H9 (cell line): ENCODE data around the gene PKP3. TPM values are rescaled to one million over a fixed set of nuclear protein-coding genes. Genes with fewer than 3 reads are reported as not detected.

ENCODE experiments used
- DNase-seq: peaks from one replicate; pipeline ENCODE4 v3.0.0-alpha.2; 2017
- H2AFZ ChIP-seq: one replicate; pipeline ENCODE4 v1.6.1; 2013; ENCODE audit warnings: mild to moderate bottlenecking, low read length, control low read depth, moderate library complexity
- H2AK5ac ChIP-seq: 2 replicates; pipeline ENCODE4 v1.6.1; 2013; ENCODE audit warnings: low read length, control low read depth, mixed read lengths; ENCODE audit not compliant: insufficient read length
- H2BK120ac ChIP-seq: one replicate; pipeline ENCODE4 v1.6.1; 2013; ENCODE audit warnings: low read depth, mild to moderate bottlenecking, low read length, control low read depth, inconsistent platforms; ENCODE audit not compliant: poor library complexity, severe bottlenecking
- H2BK12ac ChIP-seq: 2 replicates; pipeline ENCODE4 v1.6.1; 2013; ENCODE audit warnings: low read length, control low read depth, mixed read lengths, low read depth; ENCODE audit not compliant: insufficient read length
- H2BK15ac ChIP-seq: 2 replicates; pipeline ENCODE4 v1.6.1; 2013; ENCODE audit warnings: low read depth, low read length, control low read depth
- H2BK20ac ChIP-seq: one replicate; pipeline ENCODE4 v1.6.1; 2013; ENCODE audit warnings: low read depth, mild to moderate bottlenecking, low read length, control low read depth, inconsistent platforms; ENCODE audit not compliant: poor library complexity, severe bottlenecking
- H2BK5ac ChIP-seq: 2 replicates; pipeline ENCODE4 v1.6.1; 2013; ENCODE audit warnings: low read length, control low read depth, mixed read lengths; ENCODE audit not compliant: insufficient read length
- H3K14ac ChIP-seq: 2 replicates; pipeline ENCODE4 v1.6.1; 2013; ENCODE audit warnings: low read length, control low read depth; ENCODE audit not compliant: insufficient read depth
- H3K18ac ChIP-seq: 2 replicates; pipeline ENCODE4 v1.6.1; 2013; ENCODE audit warnings: low read depth, mild to moderate bottlenecking, mixed read lengths, low read length, control low read depth; ENCODE audit not compliant: insufficient read length
- H3K23ac ChIP-seq: 2 replicates; pipeline ENCODE4 v1.6.1; 2013; ENCODE audit warnings: low read length, control low read depth, mixed read lengths, low read depth; ENCODE audit not compliant: insufficient read length
- H3K23me2 ChIP-seq: 2 replicates; pipeline ENCODE4 v1.6.1; 2013; ENCODE audit warnings: low read depth, mild to moderate bottlenecking, mixed read lengths, low read length, control low read depth; ENCODE audit not compliant: insufficient read length, poor library complexity, severe bottlenecking
- H3K27ac ChIP-seq: 2 replicates; pipeline ENCODE4 v1.5.1; 2013; ENCODE audit warnings: low read length, control low read depth, mixed read lengths, low read depth; ENCODE audit not compliant: insufficient read length
- H3K27me3 ChIP-seq: 2 replicates; pipeline ENCODE4 v1.6.1; 2013; ENCODE audit warnings: low read length, control low read depth, inconsistent platforms; ENCODE audit not compliant: insufficient read depth
- H3K4ac ChIP-seq: 2 replicates; pipeline ENCODE4 v1.6.1; 2013; ENCODE audit warnings: low read depth, mild to moderate bottlenecking, control low read depth, inconsistent platforms, low read length, moderate library complexity
- H3K4me1 ChIP-seq: 2 replicates; pipeline ENCODE4 v1.6.1; 2013; ENCODE audit warnings: low read length, control low read depth, inconsistent platforms; ENCODE audit not compliant: insufficient read depth
- H3K4me2 ChIP-seq: 2 replicates; pipeline ENCODE4 v1.6.1; 2013; ENCODE audit warnings: low read length, control low read depth, mixed read lengths; ENCODE audit not compliant: insufficient read length, insufficient read depth
- H3K56ac ChIP-seq: 2 replicates; pipeline ENCODE4 v1.6.1; 2013; ENCODE audit warnings: low read depth, mild to moderate bottlenecking, mixed read lengths, low read length, control low read depth; ENCODE audit not compliant: insufficient read length
- H3K79me1 ChIP-seq: 2 replicates; pipeline ENCODE4 v1.6.1; 2013; ENCODE audit warnings: low read depth, mild to moderate bottlenecking, moderate library complexity, low read length, control low read depth, inconsistent platforms; ENCODE audit not compliant: insufficient read depth, poor library complexity, severe bottlenecking
- H3K79me2 ChIP-seq: 2 replicates; pipeline ENCODE4 v1.6.1; 2013; ENCODE audit warnings: low read length, control low read depth, inconsistent platforms; ENCODE audit not compliant: insufficient read depth
- H3K9ac ChIP-seq: 2 replicates; pipeline ENCODE4 v1.6.1; 2013; ENCODE audit warnings: low read length, control low read depth, mixed read lengths; ENCODE audit not compliant: insufficient read length; ENCODE audit errors: extremely low read depth
- H3K9me3 ChIP-seq: one replicate; pipeline ENCODE4 v1.6.1; 2013; ENCODE audit warnings: low read depth, low read length, inconsistent platforms; ENCODE audit not compliant: control insufficient read depth
- H3T11ph ChIP-seq: one replicate; pipeline ENCODE4 v1.6.1; 2013; ENCODE audit warnings: mild to moderate bottlenecking, low read length, control low read depth, inconsistent platforms
- H4K20me1 ChIP-seq: one replicate; pipeline ENCODE4 v1.6.1; 2013; ENCODE audit not compliant: control insufficient read depth, insufficient read length, insufficient read depth
- H4K5ac ChIP-seq: 2 replicates; pipeline ENCODE4 v1.6.1; 2013; ENCODE audit warnings: low read depth, mild to moderate bottlenecking, mixed read lengths, low read length, control low read depth; ENCODE audit not compliant: insufficient read length
- H4K8ac ChIP-seq: replicated peaks from 2 replicates; pipeline ENCODE4 v1.6.1; 2013; ENCODE audit warnings: low read length, control low read depth, mixed read lengths, low read depth; ENCODE audit not compliant: insufficient read length
- H4K91ac ChIP-seq: 2 replicates; pipeline ENCODE4 v1.6.1; 2013; ENCODE audit warnings: low read depth, mild to moderate bottlenecking, moderate library complexity, mixed read lengths, low read length, control low read depth; ENCODE audit not compliant: insufficient read length
- H3K27ac Mint-ChIP-seq, 3 experiments: 2 replicates in 2 of 3; 3 replicates in 1 of 3; pipeline ENCODE4 v1.8.0; 2020 to 2021; ENCODE audit warnings: mixed read lengths in 3 of 3, mild to moderate bottlenecking in 1 of 3, moderate library complexity in 1 of 3
- H3K27me3 Mint-ChIP-seq: 2 replicates; pipeline ENCODE4 v1.8.0; 2021; ENCODE audit warnings: low read depth, mild to moderate bottlenecking, moderate library complexity, mixed read lengths
- H3K36me3 Mint-ChIP-seq, 3 experiments: 2 replicates in 2 of 3; 3 replicates in 1 of 3; pipeline ENCODE4 v1.8.0; 2020 to 2021; ENCODE audit warnings: low read depth in 3 of 3, mixed read lengths in 3 of 3; ENCODE audit not compliant: insufficient read depth in 1 of 3
- H3K4me1 Mint-ChIP-seq, 2 experiments: 2 replicates each; pipeline ENCODE4 v1.8.0; 2020; ENCODE audit warnings: mixed read lengths in 2 of 2
- H3K4me3 Mint-ChIP-seq, 2 experiments: 2 replicates in 1 of 2; 3 replicates in 1 of 2; pipeline ENCODE4 v1.8.0; 2020 to 2021; ENCODE audit warnings: mild to moderate bottlenecking in 2 of 2, mixed read lengths in 2 of 2, moderate library complexity in 1 of 2
- H3K9me3 Mint-ChIP-seq, 2 experiments: 2 replicates in 1 of 2; 3 replicates in 1 of 2; pipeline ENCODE4 v1.8.0; 2020; ENCODE audit warnings: mild to moderate bottlenecking in 2 of 2, mixed read lengths in 2 of 2, moderate library complexity in 1 of 2
- CTCF ChIP-seq: fragments of 200-600 bp; sonication (generic); conservative IDR thresholded peaks from 3 replicates; pipeline ENCODE4 v1.8.0; 2021; ENCODE audit warnings: antibody characterized with exemption, mild to moderate bottlenecking
- WGBS: extraction: QIAGEN DNeasy Blood & Tissue Kit; methylation state at CpG from one replicate; pipeline ENCODE4 v1.1.7; 2013; ENCODE audit warnings: missing lambda C conversion rate, low lambda C conversion rate, mixed read lengths; ENCODE audit not compliant: insufficient read length; ENCODE audit errors: extremely low coverage; 5-methylcytosine and 5-hydroxymethylcytosine counted together
- total RNA-seq: library from RNA; stranded (reverse); gene quantifications from 2 replicates; pipeline ENCODE4 v1.2.1, GENCODE V29; 2021

PKP3 gene
- total RNA-seq, 1 experiment from 2014 or later, result 41.7 TPM

GRCh38 chr11:380996-381395 lies 13.0 kb upstream of the PKP3 start:
- Histone ChIP-seq H3K79me2 (no peaks in the 10 kb centered on the region), H3K4ac (no peak overlapping the region), H4K5ac (no peak overlapping the region), H3K23me2 (no peaks in the 10 kb centered on the region), H3K9ac (no peak overlapping the region), H4K20me1 (no peaks in the 10 kb centered on the region), H3K4me2 (no peak overlapping the region), H2BK120ac (no peak overlapping the region), H3K18ac (no peak overlapping the region), H3K79me1 (no peaks in the 10 kb centered on the region), H3K56ac (no peak overlapping the region), H2BK15ac (no peak overlapping the region), H3K4me1 (no peaks in the 10 kb centered on the region), H2BK5ac (no peak overlapping the region), H4K8ac (no peak overlapping the region), H3K14ac (no peak overlapping the region), H3K23ac (no peak overlapping the region), H2BK12ac (no peak overlapping the region), H4K91ac (no peak overlapping the region), H3K9me3 (peaks cover 2% of the 10 kb centered on the region), H3T11ph (no peak overlapping the region), H2AFZ (no peak overlapping the region), H3K27ac (no peak overlapping the region), H3K27me3 (no peaks in the 10 kb centered on the region), H2BK20ac (no peak overlapping the region), H2AK5ac (no peak overlapping the region)
- H3K4me1 Mint-ChIP-seq, result peaks cover 0 to 3% of the 10 kb centered on the region in 2 experiments; a peak in 1 of 4 replicates
- no peak for TF ChIP-seq CTCF
- peaks cover 21 to 41% (median 31%) of the 10 kb centered on the region in 3 experiments for H3K36me3 Mint-ChIP-seq
- no peaks in the 10 kb centered on the region; a peak in 3 of 5 replicates for H3K9me3 Mint-ChIP-seq
- H3K27me3 Mint-ChIP-seq, result no peaks in the 10 kb centered on the region
- no peak overlapping the region for H3K4me3 Mint-ChIP-seq
- H3K27ac Mint-ChIP-seq, result no peak overlapping the region
- no CpG with 5 or more reads among the region's 14 CpGs for WGBS
- DNase-seq, result no peak
